HFFc6 (cell line): ENCODE data around the gene BTN3A1. TPM values are rescaled to one million over a fixed set of nuclear protein-coding genes. Genes with fewer than 3 reads are reported as not detected.

Experiments
- DNase-seq: peaks from one replicate; pipeline ENCODE4 v3.0.0-alpha.2; 2018
- H3K27ac Mint-ChIP-seq: 2 replicates; pipeline ENCODE4 v1.8.0; 2020; ENCODE audit warnings: mild to moderate bottlenecking, mixed read lengths
- H3K27me3 Mint-ChIP-seq: 2 replicates; pipeline ENCODE4 v1.8.0; 2021; ENCODE audit warnings: mild to moderate bottlenecking, moderate library complexity, mixed read lengths; ENCODE audit not compliant: insufficient read depth
- H3K36me3 Mint-ChIP-seq: 2 replicates; pipeline ENCODE4 v1.8.0; 2021; ENCODE audit warnings: low read depth, mixed read lengths
- H3K4me1 Mint-ChIP-seq: 2 replicates; pipeline ENCODE4 v1.8.0; 2020; ENCODE audit warnings: low read depth, mixed read lengths
- H3K4me3 Mint-ChIP-seq: 2 replicates; pipeline ENCODE4 v1.8.0; 2020; ENCODE audit warnings: mild to moderate bottlenecking, moderate library complexity, mixed read lengths
- H3K9me3 Mint-ChIP-seq: 2 replicates; pipeline ENCODE4 v1.8.0; 2020; ENCODE audit warnings: mild to moderate bottlenecking, mixed read lengths
- CTCF ChIP-seq: fragments of 200-600 bp; sonication (generic); IDR thresholded peaks from 2 replicates; pipeline ENCODE4 v1.5.0; 2021; ENCODE audit warnings: antibody characterized with exemption, mild to moderate bottlenecking
- total RNA-seq, 6 experiments: library from RNA; stranded (reverse); fragmentation: NEBNext Ultra II Directional; extraction: Animal tissue kit (Norgen Biotek cat#: 25700); gene quantifications; 2 replicates in 1 of 6; 3 replicates in 5 of 6; pipeline ENCODE4 v1.2.3, GENCODE V29; 2021

The BTN3A1 gene
- total RNA-seq, 6 experiments from 2014 or later = 10.3 to 16.2 (median 13.8) TPM

DNA sequence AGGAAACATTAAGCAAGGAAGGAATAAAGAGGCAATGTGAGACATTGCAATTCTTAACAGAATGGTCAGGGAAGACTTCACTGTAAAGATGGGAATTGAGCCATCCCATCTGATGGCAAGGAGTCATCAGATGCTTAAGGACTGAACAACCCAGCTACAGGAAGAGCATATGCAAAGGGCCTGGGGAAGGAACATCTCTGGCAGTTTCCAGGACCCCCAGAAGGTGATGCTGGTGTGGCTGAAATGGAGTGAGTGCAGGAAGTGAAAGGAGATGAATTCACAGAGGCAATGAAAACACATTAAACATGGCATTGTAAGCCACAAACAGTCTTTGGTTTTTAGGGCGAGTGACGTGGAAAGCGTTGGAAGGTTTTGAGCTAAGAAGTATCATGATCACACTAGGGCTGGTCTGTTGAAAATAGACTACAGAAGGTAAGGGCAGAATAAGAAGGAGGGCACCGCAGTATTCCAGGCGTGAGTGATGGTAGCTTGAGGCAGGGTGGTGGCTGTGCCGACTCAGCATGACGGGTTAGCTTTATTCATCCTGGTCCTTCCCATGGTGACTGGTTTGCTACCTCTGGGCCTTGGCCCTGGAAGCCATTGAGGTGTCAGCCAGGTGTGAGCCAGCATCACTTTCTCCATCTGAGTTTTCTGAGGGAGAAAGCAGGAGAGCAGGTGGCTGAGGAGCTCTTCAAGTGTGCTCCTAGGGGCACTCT, 62.5 kb downstream of the BTN3A1 start:
- H3K4me3 Mint-ChIP-seq = no peak overlapping the region
- no peaks in the 10 kb centered on the region for H3K9me3 Mint-ChIP-seq
- no peaks in the 10 kb centered on the region; the same call in 1 of the 2 replicates for H3K27me3 Mint-ChIP-seq
- H3K36me3 Mint-ChIP-seq = peaks cover 74% of the 10 kb centered on the region
- DNase-seq = no peak
- TF ChIP-seq CTCF = no peak
- H3K4me1 Mint-ChIP-seq = peaks cover 33% of the 10 kb centered on the region
- no peak overlapping the region for H3K27ac Mint-ChIP-seq

Other genes starting within 250 kb of the BTN3A1 start
- 10 to 100 TPM; 16.4 to 27.5 (median 24.9) TPM for gene BTN3A2, start 37.1 kb upstream of the BTN3A1 start, total RNA-seq
- gene BTN2A2, start 19.2 kb upstream of the BTN3A1 start, total RNA-seq = 10 to 100 TPM in 4 of 6 experiments, 1 to 10 TPM in 2; 9.1 to 11.9 (median 10.5) TPM
- 1 to 10 TPM; 4.6 to 9.9 (median 8.4) TPM for gene BTN3A3, start 38.2 kb downstream of the BTN3A1 start, total RNA-seq
- 10 to 100 TPM; 29.2 to 35.4 (median 33.0) TPM for gene BTN2A1, start 55.7 kb downstream of the BTN3A1 start, total RNA-seq
- not detected for gene BTN1A1, start 98.0 kb downstream of the BTN3A1 start, total RNA-seq
- gene HMGN4, start 136.1 kb downstream of the BTN3A1 start, total RNA-seq = 10 to 100 TPM; 42.6 to 55.7 (median 51.8) TPM
- 10 to 100 TPM; 14.2 to 17.2 (median 15.5) TPM for gene ABT1, start 194.7 kb downstream of the BTN3A1 start, total RNA-seq